GM12878 (cell line): ENCODE results near the gene MTFR1L. TPM values are rescaled to one million over a fixed set of nuclear protein-coding genes. Genes with fewer than 3 reads are reported as not detected.

ENCODE experiments used
- CHD4 ChIP-seq: fragments of 200-600 bp; sonication (generic); IDR thresholded peaks from 2 replicates; pipeline ENCODE4 v1.6.1; 2016; ENCODE audit warnings: mild to moderate bottlenecking
- CREB1 ChIP-seq: IDR thresholded peaks from 2 replicates; pipeline ENCODE4 v1.6.1; 2012; ENCODE audit warnings: low read depth, mild to moderate bottlenecking, inconsistent platforms
- EGR1 ChIP-seq, 2 experiments: IDR thresholded peaks; 1 replicate in 1 of 2; 2 replicates in 1 of 2; pipeline ENCODE4 v1.6.1; 2011 to 2012; ENCODE audit warnings: low read depth in 2 of 2, low read length in 2 of 2, borderline replicate concordance in 1 of 2, mild to moderate bottlenecking in 1 of 2, moderate library complexity in 1 of 2
- EP300 ChIP-seq, 2 experiments: fragments of 150-350 bp in 1 of 2; IDR thresholded peaks; 2 replicates each; pipeline ENCODE4 v1.6.1; 2011 to 2012; ENCODE audit warnings: low read depth in 2 of 2, low read length in 2 of 2, borderline replicate concordance in 1 of 2, improper control_type of control experiment in 1 of 2, inconsistent platforms in 1 of 2; ENCODE audit not compliant: control insufficient read depth in 1 of 2
- ETV6 ChIP-seq, 2 experiments: fragments of 450-650 bp in 1 of 2; IDR thresholded peaks in 1 of 2; conservative IDR thresholded peaks in 1 of 2; 2 replicates each; pipeline ENCODE4 v1.6.1; 2014; ENCODE audit warnings: antibody characterized with exemption in 1 of 2, borderline replicate concordance in 1 of 2, low read depth in 1 of 2, mild to moderate bottlenecking in 1 of 2, moderate library complexity in 1 of 2
- HCFC1 ChIP-seq: fragments of 150-350 bp; IDR thresholded peaks from 2 replicates; pipeline ENCODE4 v1.6.1; 2014; ENCODE audit warnings: low read length
- HDAC2 ChIP-seq: fragments of 200-600 bp; sonication (generic); IDR thresholded peaks from 2 replicates; pipeline ENCODE4 v1.6.1; 2017
- HDGF ChIP-seq: fragments of 450-650 bp; IDR thresholded peaks from 2 replicates; pipeline ENCODE4 v1.6.1; 2016; ENCODE audit warnings: antibody characterized with exemption
- MEF2A ChIP-seq: IDR thresholded peaks from 2 replicates; pipeline ENCODE4 v1.6.1; 2011; ENCODE audit warnings: low read depth, mild to moderate bottlenecking, low read length, moderate library complexity; ENCODE audit not compliant: insufficient read depth
- MXI1 ChIP-seq: fragments of 150-350 bp; IDR thresholded peaks from 2 replicates; pipeline ENCODE4 v1.6.1; 2011; ENCODE audit warnings: low read depth, mild to moderate bottlenecking, inconsistent platforms, low read length, improper control_type of control experiment
- NR2C1 ChIP-seq: fragments of 450-650 bp; IDR thresholded peaks from 2 replicates; pipeline ENCODE4 v1.6.1; 2017; ENCODE audit warnings: antibody characterized with exemption, mild to moderate bottlenecking, moderate library complexity
- PAX8 ChIP-seq: fragments of 450-650 bp; IDR thresholded peaks from 2 replicates; pipeline ENCODE4 v1.6.1; 2017; ENCODE audit warnings: mild to moderate bottlenecking, moderate library complexity
- RAD51 ChIP-seq: fragments of 450-650 bp; IDR thresholded peaks from 2 replicates; pipeline ENCODE4 v1.6.1; 2016; ENCODE audit warnings: moderate library complexity, mild to moderate bottlenecking, inconsistent platforms
- RBBP5 ChIP-seq: fragments of 200-600 bp; sonication (generic); conservative IDR thresholded peaks from 2 replicates; pipeline ENCODE4 v1.6.1; 2016
- SMARCA5 ChIP-seq: fragments of 450-650 bp; IDR thresholded peaks from 2 replicates; pipeline ENCODE4 v1.6.1; 2017; ENCODE audit warnings: mild to moderate bottlenecking
- SP1 ChIP-seq: IDR thresholded peaks from one replicate; pipeline ENCODE4 v1.6.1; 2011; ENCODE audit warnings: low read depth, low read length
- SPI1 ChIP-seq: IDR thresholded peaks from 2 replicates; pipeline ENCODE4 v1.6.1; 2011; ENCODE audit warnings: low read depth, mild to moderate bottlenecking, low read length, moderate library complexity, borderline replicate concordance; ENCODE audit not compliant: insufficient read depth
- TCF12 ChIP-seq: IDR thresholded peaks from 2 replicates; pipeline ENCODE4 v1.6.1; 2011; ENCODE audit warnings: low read depth, mild to moderate bottlenecking, low read length
- YY1 ChIP-seq: IDR thresholded peaks from 2 replicates; pipeline ENCODE4 v1.6.1; 2011; ENCODE audit warnings: low read depth, mild to moderate bottlenecking, low read length
- ZNF217 ChIP-seq: fragments of 450-650 bp; IDR thresholded peaks from 2 replicates; pipeline ENCODE4 v1.6.1; 2017; ENCODE audit warnings: antibody characterized with exemption, mild to moderate bottlenecking
- ZNF24 ChIP-seq: fragments of 450-650 bp; IDR thresholded peaks from 2 replicates; pipeline ENCODE4 v1.6.1; 2017; ENCODE audit warnings: antibody characterized with exemption, mild to moderate bottlenecking
- polyA plus RNA-seq, 11 experiments: library from polyadenylated mRNA; depleted of rRNA in 4 of 11; unstranded in 6 of 11; stranded (reverse) in 5 of 11; fragments of >200 nt; fragmentation: Nextera tagmentation in 4 of 11; fragmentation: Illumina TruSeq in 1 of 11; extraction: Ambion mirVana in 4 of 11; extraction: Trizol in 1 of 11; gene quantifications; 1 replicate in 1 of 11; 2 replicates in 10 of 11; pipeline versions ENCODE4 v1.2.1 to v1.2.3, GENCODE V29; 2011 to 2016; ENCODE audit warnings: inconsistent platforms in 2 of 11, missing spikeins in 2 of 11, low read depth in 1 of 11
- total RNA-seq, 4 experiments: library from RNA; depleted of rRNA in 3 of 4; stranded (reverse); fragments of >200 nt in 3 of 4; fragmentation: Illumina TruSeq in 1 of 4; extraction: Trizol in 1 of 4; gene quantifications; 2 replicates each; pipeline versions ENCODE4 v1.2.1 to v1.2.3, GENCODE V29; 2013 to 2021
- TF ChIP-seq, protein P1 (sequence below): fragments of 450-650 bp; conservative IDR thresholded peaks from 2 replicates; pipeline ENCODE4 v1.6.1; 2017; ENCODE audit warnings: mild to moderate bottlenecking, moderate library complexity
- TF ChIP-seq, protein P2 (sequence below): fragments of 450-650 bp; IDR thresholded peaks from 2 replicates; pipeline ENCODE4 v1.6.1; 2018; ENCODE audit warnings: mild to moderate bottlenecking, low read depth, moderate library complexity; ENCODE audit not compliant: partially characterized antibody
- TF ChIP-seq, protein P3 (sequence below): IDR thresholded peaks from 2 replicates; pipeline ENCODE4 v1.6.1; 2012; ENCODE audit warnings: low read depth, low read length, improper control_type of control experiment
- TF ChIP-seq, protein P4 (sequence below): fragments of 450-650 bp; IDR thresholded peaks from 2 replicates; pipeline ENCODE4 v1.6.1; 2017; ENCODE audit warnings: mild to moderate bottlenecking, low read depth, inconsistent platforms; ENCODE audit not compliant: poor library complexity, severe bottlenecking

MTFR1L gene
- total and polyA plus RNA-seq, 10 of the 15 experiments (the other 5 are each of a cell fraction or from before 2014, with no cell fraction given): 16.9 to 44.2 (median 30.3) TPM

DNA sequence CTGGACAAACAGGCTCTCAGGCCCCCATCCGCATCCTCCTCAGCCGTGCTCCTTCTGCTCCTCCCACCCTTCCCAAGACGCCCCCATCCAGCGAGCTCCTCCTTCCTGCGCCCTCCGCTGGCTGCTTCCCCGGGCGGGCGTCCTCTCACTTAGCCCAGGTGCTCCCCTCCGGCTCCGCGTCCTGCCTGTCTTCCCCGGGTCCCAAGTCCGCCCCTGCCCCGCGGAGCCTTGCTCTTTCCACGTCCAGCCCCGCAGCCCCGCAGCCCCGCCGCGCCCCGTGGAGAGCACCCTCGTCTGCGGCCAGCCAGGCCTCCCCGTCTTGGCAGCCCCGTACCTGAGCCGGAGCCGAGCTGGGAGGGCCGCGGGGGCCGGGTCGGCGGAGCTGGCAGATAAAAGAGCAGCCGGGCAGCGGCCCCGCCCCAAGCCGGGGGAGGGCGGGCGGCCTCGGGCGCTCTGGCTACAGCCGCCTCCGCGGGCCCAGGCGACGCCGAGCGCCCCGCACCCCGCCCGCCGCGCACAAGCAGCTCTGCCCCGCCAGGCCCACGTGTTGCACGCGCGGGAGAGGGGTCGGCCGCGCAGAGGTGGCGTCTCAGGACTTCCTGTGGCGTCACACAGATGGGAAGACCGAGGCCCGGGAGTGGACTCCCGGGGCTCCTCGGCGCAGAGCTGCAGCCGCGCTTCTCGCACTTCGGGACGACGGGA is 55.6 kb downstream of the MTFR1L start, which contains the start of gene PAQR7 (continued):
- TF ChIP-seq SPI1 (no peak), EP300 (IDR thresholded peaks at IDR 0.05; ENCODE audit: borderline replicate concordance in 1 of 2, control insufficient read depth in 1 of 2, low read depth in 2 of 2, low read length in 2 of 2) (no peak), HCFC1 (peak; percentile 26; the same call in 1 of the 2 replicates), PAX8 (no peak), RAD51 (no peak), HDGF (0 out of 2 replicates have a peak, but pooled peaks have one; percentile 39), MEF2A (no peak), SMARCA5 (0 out of 2 replicates have a peak, but pooled peaks have one; percentile 17), RBBP5 (no peak), ETV6 (conservative IDR thresholded peaks at IDR 0.05 in 1 of 2, IDR thresholded peaks at IDR 0.05 in 1 of 2; ENCODE audit: borderline replicate concordance in 1 of 2, low read depth in 1 of 2) (no peak), NR2C1 (peak; percentile 29), SP1 (no peak), YY1 (no peak), CHD4 (no peak), TCF12 (no peak), MXI1 (peak; percentile 76; the same call in 1 of the 2 replicates), HDAC2 (no peak), CREB1 (peak; percentile 81), ZNF24 (no peak), ZNF217 (0 out of 2 replicates have a peak, but pooled peaks have one; percentile 25), EGR1 (IDR thresholded peaks at IDR 0.05; ENCODE audit: borderline replicate concordance in 1 of 2, low read depth in 2 of 2, low read length in 2 of 2) (peak in 1 of 2 experiments; percentile 77; a peak in 1 of 3 replicates)
- TF ChIP-seq, protein P1, sequence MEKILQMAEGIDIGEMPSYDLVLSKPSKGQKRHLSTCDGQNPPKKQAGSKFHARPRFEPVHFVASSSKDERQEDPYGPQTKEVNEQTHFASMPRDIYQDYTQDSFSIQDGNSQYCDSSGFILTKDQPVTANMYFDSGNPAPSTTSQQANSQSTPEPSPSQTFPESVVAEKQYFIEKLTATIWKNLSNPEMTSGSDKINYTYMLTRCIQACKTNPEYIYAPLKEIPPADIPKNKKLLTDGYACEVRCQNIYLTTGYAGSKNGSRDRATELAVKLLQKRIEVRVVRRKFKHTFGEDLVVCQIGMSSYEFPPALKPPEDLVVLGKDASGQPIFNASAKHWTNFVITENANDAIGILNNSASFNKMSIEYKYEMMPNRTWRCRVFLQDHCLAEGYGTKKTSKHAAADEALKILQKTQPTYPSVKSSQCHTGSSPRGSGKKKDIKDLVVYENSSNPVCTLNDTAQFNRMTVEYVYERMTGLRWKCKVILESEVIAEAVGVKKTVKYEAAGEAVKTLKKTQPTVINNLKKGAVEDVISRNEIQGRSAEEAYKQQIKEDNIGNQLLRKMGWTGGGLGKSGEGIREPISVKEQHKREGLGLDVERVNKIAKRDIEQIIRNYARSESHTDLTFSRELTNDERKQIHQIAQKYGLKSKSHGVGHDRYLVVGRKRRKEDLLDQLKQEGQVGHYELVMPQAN: peak; percentile 68
- TF ChIP-seq, protein P2, sequence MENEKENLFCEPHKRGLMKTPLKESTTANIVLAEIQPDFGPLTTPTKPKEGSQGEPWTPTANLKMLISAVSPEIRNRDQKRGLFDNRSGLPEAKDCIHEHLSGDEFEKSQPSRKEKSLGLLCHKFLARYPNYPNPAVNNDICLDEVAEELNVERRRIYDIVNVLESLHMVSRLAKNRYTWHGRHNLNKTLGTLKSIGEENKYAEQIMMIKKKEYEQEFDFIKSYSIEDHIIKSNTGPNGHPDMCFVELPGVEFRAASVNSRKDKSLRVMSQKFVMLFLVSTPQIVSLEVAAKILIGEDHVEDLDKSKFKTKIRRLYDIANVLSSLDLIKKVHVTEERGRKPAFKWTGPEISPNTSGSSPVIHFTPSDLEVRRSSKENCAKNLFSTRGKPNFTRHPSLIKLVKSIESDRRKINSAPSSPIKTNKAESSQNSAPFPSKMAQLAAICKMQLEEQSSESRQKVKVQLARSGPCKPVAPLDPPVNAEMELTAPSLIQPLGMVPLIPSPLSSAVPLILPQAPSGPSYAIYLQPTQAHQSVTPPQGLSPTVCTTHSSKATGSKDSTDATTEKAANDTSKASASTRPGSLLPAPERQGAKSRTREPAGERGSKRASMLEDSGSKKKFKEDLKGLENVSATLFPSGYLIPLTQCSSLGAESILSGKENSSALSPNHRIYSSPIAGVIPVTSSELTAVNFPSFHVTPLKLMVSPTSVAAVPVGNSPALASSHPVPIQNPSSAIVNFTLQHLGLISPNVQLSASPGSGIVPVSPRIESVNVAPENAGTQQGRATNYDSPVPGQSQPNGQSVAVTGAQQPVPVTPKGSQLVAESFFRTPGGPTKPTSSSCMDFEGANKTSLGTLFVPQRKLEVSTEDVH: no peak
- TF ChIP-seq, protein P3, sequence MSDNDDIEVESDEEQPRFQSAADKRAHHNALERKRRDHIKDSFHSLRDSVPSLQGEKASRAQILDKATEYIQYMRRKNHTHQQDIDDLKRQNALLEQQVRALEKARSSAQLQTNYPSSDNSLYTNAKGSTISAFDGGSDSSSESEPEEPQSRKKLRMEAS: peak; percentile 94
- TF ChIP-seq, protein P4, sequence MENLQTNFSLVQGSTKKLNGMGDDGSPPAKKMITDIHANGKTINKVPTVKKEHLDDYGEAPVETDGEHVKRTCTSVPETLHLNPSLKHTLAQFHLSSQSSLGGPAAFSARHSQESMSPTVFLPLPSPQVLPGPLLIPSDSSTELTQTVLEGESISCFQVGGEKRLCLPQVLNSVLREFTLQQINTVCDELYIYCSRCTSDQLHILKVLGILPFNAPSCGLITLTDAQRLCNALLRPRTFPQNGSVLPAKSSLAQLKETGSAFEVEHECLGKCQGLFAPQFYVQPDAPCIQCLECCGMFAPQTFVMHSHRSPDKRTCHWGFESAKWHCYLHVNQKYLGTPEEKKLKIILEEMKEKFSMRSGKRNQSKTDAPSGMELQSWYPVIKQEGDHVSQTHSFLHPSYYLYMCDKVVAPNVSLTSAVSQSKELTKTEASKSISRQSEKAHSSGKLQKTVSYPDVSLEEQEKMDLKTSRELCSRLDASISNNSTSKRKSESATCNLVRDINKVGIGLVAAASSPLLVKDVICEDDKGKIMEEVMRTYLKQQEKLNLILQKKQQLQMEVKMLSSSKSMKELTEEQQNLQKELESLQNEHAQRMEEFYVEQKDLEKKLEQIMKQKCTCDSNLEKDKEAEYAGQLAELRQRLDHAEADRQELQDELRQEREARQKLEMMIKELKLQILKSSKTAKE: no peak
